Caco-2 (cell line): Measurements from ENCODE around the gene NFKBIB. TPM values are rescaled to one million over a fixed set of nuclear protein-coding genes. Genes with fewer than 3 reads are reported as not detected.
A peak's percentile ranks its signal among the peaks of the same experiment; 100 is the strongest.

Source experiments
- BruUV-seq: library from RNA; stranded (reverse); fragments of 400-500 nt; replicated peaks from 2 replicates; lab custom pipeline; 2021; lab: Mats Ljungman, UMichigan
- CTCF ChIA-PET: fragments of 300-600 bp; sonication (Branson Sonifier 250); formaldehyde crosslinking; loops from one replicate; lab custom pipeline; 2022; ENCODE audit warnings: antibody characterized with exemption; lab: Charles Lee
- POLR2A ChIA-PET: fragments of 300-600 bp; sonication (Branson Sonifier 250); formaldehyde crosslinking; loops from one replicate; lab custom pipeline; 2022; ENCODE audit warnings: antibody characterized with exemption; lab: Charles Lee
- DNase-seq, 2 experiments: peaks; one replicate each; pipeline versions ENCODE4 v3.0.0 to v3.0.0-alpha.2; 2020 to 2022
- H3K27me3 ChIP-seq: replicated peaks from 2 replicates; pipeline ENCODE4 v1.6.0; 2011; ENCODE audit warnings: low read length; ENCODE audit not compliant: control insufficient read depth, insufficient read depth
- H3K36me3 ChIP-seq: 2 replicates; pipeline ENCODE4 v1.5.1; 2011; ENCODE audit warnings: low read length; ENCODE audit not compliant: control insufficient read depth, insufficient read depth
- H3K4me1 ChIP-seq: fragments of 250-450 bp; sonication (Bioruptor Pico); 2 replicates; pipeline ENCODE4 v1.5.1; 2020; ENCODE audit warnings: mild to moderate bottlenecking
- H3K4me3 ChIP-seq: 2 replicates; pipeline ENCODE4 v1.5.1; 2011; ENCODE audit warnings: low read depth, mild to moderate bottlenecking, control low read depth, low read length
- H3K9me3 ChIP-seq: fragments of 250-450 bp; sonication (Bioruptor Pico); 2 replicates; pipeline ENCODE4 v1.5.1; 2020; ENCODE audit warnings: mild to moderate bottlenecking, moderate library complexity
- H3K27ac Mint-ChIP-seq: one replicate; pipeline ENCODE4 v1.8.0; 2022; ENCODE audit warnings: mixed read lengths; ENCODE audit not compliant: unreplicated experiment
- H3K27me3 Mint-ChIP-seq: one replicate; pipeline ENCODE4 v1.8.0; 2022; ENCODE audit warnings: mixed read lengths; ENCODE audit not compliant: insufficient read depth, unreplicated experiment
- H3K36me3 Mint-ChIP-seq: one replicate; pipeline ENCODE4 v1.8.0; 2022; ENCODE audit warnings: mild to moderate bottlenecking, mixed read lengths; ENCODE audit not compliant: insufficient read depth, unreplicated experiment
- H3K4me1 Mint-ChIP-seq: one replicate; pipeline ENCODE4 v1.8.0; 2022; ENCODE audit warnings: low read depth, mixed read lengths; ENCODE audit not compliant: unreplicated experiment
- H3K4me3 Mint-ChIP-seq: one replicate; pipeline ENCODE4 v1.8.0; 2022; ENCODE audit warnings: mild to moderate bottlenecking, moderate library complexity, mixed read lengths; ENCODE audit not compliant: unreplicated experiment
- H3K9me3 Mint-ChIP-seq: one replicate; pipeline ENCODE4 v1.8.0; 2022; ENCODE audit warnings: mixed read lengths; ENCODE audit not compliant: unreplicated experiment
- CTCF ChIP-seq, 2 experiments: fragments of 200-600 bp in 1 of 2; IDR thresholded peaks; 1 replicate in 1 of 2; 2 replicates in 1 of 2; pipeline versions ENCODE4 v1.5.1 to v1.8.0; 2011 to 2022; ENCODE audit warnings: antibody characterized with exemption in 1 of 2, control low read depth in 1 of 2, inconsistent platforms in 1 of 2, low read depth in 1 of 2, low read length in 1 of 2, mild to moderate bottlenecking in 1 of 2, moderate library complexity in 1 of 2; ENCODE audit not compliant: insufficient read depth in 1 of 2, severe bottlenecking in 1 of 2, unreplicated experiment in 1 of 2
- intact Hi-C: fragments of 100-400 bp; cut with micrococcal nuclease; formaldehyde crosslinking; loops from one replicate; pipeline ENCODE4 v1.10.0; 2022; ENCODE audit not compliant: unreplicated experiment
- total RNA-seq: library from RNA; stranded (reverse); gene quantifications from 2 replicates; pipeline ENCODE4 v1.2.3, GENCODE V29; 2022

NFKBIB gene
- total RNA-seq, 1 experiment from 2014 or later = 43.9 TPM

GRCh38 chr19:38850976-38851621 is 48.7 kb upstream of the NFKBIB start:
- CTCF ChIA-PET = interaction anchor here (0.9 to 2.9 kb wide), 4 partner anchors 36 to 81 kb away, joined by 3 to 12 read pairs (median 4); partner anchors contain the start of genes MRPS12 and SARS2
- Mint-ChIP-seq H3K4me1 (peaks cover 10% of the 10 kb centered on the region), H3K27me3 (no peaks in the 10 kb centered on the region), H3K27ac (peak overlapping the region; percentile 99), H3K9me3 (no peaks in the 10 kb centered on the region), H3K36me3 (peaks cover 65% of the 10 kb centered on the region), H3K4me3 (peak overlapping the region; percentile 98)
- Histone ChIP-seq H3K4me3 (peak overlapping the region; percentile 66), H3K27me3 (no peaks in the 10 kb centered on the region), H3K4me1 (peaks cover 10% of the 10 kb centered on the region; the same call in 1 of the 2 replicates), H3K9me3 (no peaks in the 10 kb centered on the region), H3K36me3 (peaks cover 9% of the 10 kb centered on the region)
- POLR2A ChIA-PET = interaction anchor here (0.6 to 2.5 kb wide), 5 partner anchors 19 to 79 kb away, joined by 3 to 22 read pairs (median 8); partner anchors contain the start of genes ECH1, MRPS12, NFKBIB and SARS2
- TF ChIP-seq CTCF (IDR thresholded peaks at IDR 0.05; ENCODE audit: insufficient read depth in 1 of 2, low read depth in 1 of 2, low read length in 1 of 2, severe bottlenecking in 1 of 2, unreplicated experiment in 1 of 2) = no peak
- BruUV-seq = TSS peak; percentile 88
- intact Hi-C loops = loop anchor here (1.0 kb wide), 3 partner anchors 36 to 79 kb away; partner anchors contain the start of genes MRPS12, NFKBIB, SARS2 and SIRT2
- peak in 1 of 2 experiments; percentile 66 for DNase-seq

DNA sequence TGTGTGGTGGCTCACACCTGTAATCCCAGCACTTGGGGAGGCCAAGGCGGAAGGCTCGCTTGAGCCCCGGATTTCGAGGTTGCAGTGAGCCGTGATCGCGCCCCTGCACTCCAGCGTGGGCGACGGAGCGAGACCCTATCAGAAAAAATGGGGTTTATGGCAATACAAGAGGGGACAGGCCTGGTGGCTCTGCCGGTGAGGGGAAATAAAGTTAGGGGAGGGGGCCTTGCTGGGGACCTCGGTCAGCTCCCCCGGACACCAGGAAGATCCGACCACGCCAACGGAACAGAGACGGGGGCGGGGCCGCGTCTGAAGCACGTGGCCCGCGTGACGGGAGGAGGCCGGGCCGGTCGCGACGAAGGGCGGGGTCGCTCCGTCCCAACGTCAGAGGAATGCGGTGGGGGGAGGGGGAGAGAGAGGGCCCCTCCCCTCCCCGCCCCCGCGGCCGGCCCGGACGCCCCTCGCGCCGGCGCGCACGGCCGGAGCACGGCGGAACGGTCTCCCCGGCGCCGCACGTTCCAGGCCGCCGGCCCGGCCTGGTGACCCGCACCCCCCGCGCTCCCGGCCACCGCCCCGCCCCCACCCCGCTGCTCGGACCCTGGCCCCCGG is 48.0 kb upstream of the NFKBIB start:
- H3K9me3 Mint-ChIP-seq = no peaks in the 10 kb centered on the region
- H3K27me3 ChIP-seq = no peaks in the 10 kb centered on the region
- intact Hi-C loops = no loop called here
- H3K4me3 ChIP-seq = peak overlapping the region; percentile 83
- peaks cover 60% of the 10 kb centered on the region for H3K36me3 Mint-ChIP-seq
- H3K4me3 Mint-ChIP-seq = peak overlapping the region; percentile 98
- TF ChIP-seq CTCF (IDR thresholded peaks at IDR 0.05; ENCODE audit: insufficient read depth in 1 of 2, low read depth in 1 of 2, low read length in 1 of 2, severe bottlenecking in 1 of 2, unreplicated experiment in 1 of 2) = no peak
- ChIA-PET CTCF (interaction anchor here (0.9 to 1.4 kb wide), 3 partner anchors 36 to 80 kb away, joined by 3 to 5 read pairs (median 3); partner anchors contain the start of genes MRPS12 and SARS2), POLR2A (interaction anchor here (0.6 to 2.5 kb wide), 11 partner anchors 14 to 482 kb away, joined by 3 to 22 read pairs (median 8); partner anchors contain the start of genes ECH1, MRPS12, NFKBIB and SARS2)
- H3K4me1 Mint-ChIP-seq = peaks cover 11% of the 10 kb centered on the region
- no TSS peak for BruUV-seq
- no peaks in the 10 kb centered on the region for H3K9me3 ChIP-seq
- no peaks in the 10 kb centered on the region for H3K27me3 Mint-ChIP-seq
- peak; percentile 95 to 98 for DNase-seq
- H3K27ac Mint-ChIP-seq = peak overlapping the region; percentile 99
- peaks cover 10% of the 10 kb centered on the region; the same call in 1 of the 2 replicates for H3K4me1 ChIP-seq
- peaks cover 6% of the 10 kb centered on the region for H3K36me3 ChIP-seq
